Fibroblast of gingiva (primary cell): ENCODE data around the gene CERS6.
"Not testable (repeated sequence)": the region's sequence is repeated elsewhere in the genome, so short reads cannot be mapped to it uniquely, and the experiment has no call there.

Experiments
- DNase-seq: peaks from one replicate; pipeline ENCODE4 v3.0.0-alpha.2; 2011; ENCODE audit warnings: low read depth

Gene CERS6

GRCh38 chr2:168641636-168642035 lies 185.6 kb downstream of the CERS6 start:
- no peak for DNase-seq

GRCh38 chr2:168642873-168643272 lies 186.8 kb downstream of the CERS6 start:
- DNase-seq = no peak

- DNase-seq = peak; percentile 65
These were observed 187.9 kb downstream of the CERS6 start for GRCh38 chr2:168643979-168644378.

GRCh38 chr2:168645696-168646338 lies 189.7 kb downstream of the CERS6 start:
- no peak for DNase-seq

GRCh38 chr2:168649105-168649504 lies 193.0 kb downstream of the CERS6 start:
- DNase-seq = no peak

- no peak for DNase-seq
These were observed 193.5 kb downstream of the CERS6 start for GRCh38 chr2:168649562-168649961.

- no peak for DNase-seq
These were observed 194.1 kb downstream of the CERS6 start for GRCh38 chr2:168650139-168650538.

GRCh38 chr2:168650781-168651180 lies 194.7 kb downstream of the CERS6 start:
- DNase-seq = no peak

GRCh38 chr2:168652997-168653921 lies 197.2 kb downstream of the CERS6 start:
- DNase-seq = no peak

GRCh38 chr2:168654705-168655104 lies 198.6 kb downstream of the CERS6 start:
- no peak for DNase-seq

- no peak for DNase-seq
These were observed 199.1 kb downstream of the CERS6 start for GRCh38 chr2:168655207-168655606.

- DNase-seq = not testable (repeated sequence)
These were observed 201.3 kb downstream of the CERS6 start for GRCh38 chr2:168657378-168657777.

- DNase-seq = no peak
These were observed 202.6 kb downstream of the CERS6 start for GRCh38 chr2:168658706-168659105.

GRCh38 chr2:168660870-168661862 lies 205.1 kb downstream of the CERS6 start:
- no peak for DNase-seq

- no peak for DNase-seq
These were observed 205.8 kb downstream of the CERS6 start for GRCh38 chr2:168661863-168662256.

GRCh38 chr2:168662651-168663208 lies 206.7 kb downstream of the CERS6 start:
- no peak for DNase-seq

- DNase-seq = no peak
These were observed 207.9 kb downstream of the CERS6 start for GRCh38 chr2:168663993-168664392.

GRCh38 chr2:168664715-168665114 lies 208.6 kb downstream of the CERS6 start:
- DNase-seq = not testable (repeated sequence)

GRCh38 chr2:168666339-168666738 lies 210.3 kb downstream of the CERS6 start:
- no peak for DNase-seq

GRCh38 chr2:168667156-168667555 lies 211.1 kb downstream of the CERS6 start:
- DNase-seq = no peak

- no peak for DNase-seq
These were observed 213.1 kb downstream of the CERS6 start for GRCh38 chr2:168669151-168669550.

- no peak for DNase-seq
These were observed 214.4 kb downstream of the CERS6 start for GRCh38 chr2:168670478-168670877.
